Measurements from ENCODE around the gene WDR75. TPM values are rescaled to one million over a fixed set of nuclear protein-coding genes. Genes with fewer than 3 reads are reported as not detected.

WDR75 gene
- total RNA-seq, 1 experiment from 2014 or later = 53.8 TPM

- Mint-ChIP-seq H3K36me3 (ENCODE audit: insufficient read depth, unreplicated experiment) (no peaks in the 10 kb centered on the region), H3K4me1 (ENCODE audit: low read depth, unreplicated experiment) (peaks cover 30% of the 10 kb centered on the region), H3K27me3 (ENCODE audit: unreplicated experiment) (no peaks in the 10 kb centered on the region), H3K9me3 (ENCODE audit: low read depth, unreplicated experiment) (no peaks in the 10 kb centered on the region), H3K4me3 (ENCODE audit: low read depth, unreplicated experiment) (no peak overlapping the region), H3K27ac (ENCODE audit: unreplicated experiment) (peak overlapping the region; percentile 78)
- no peak for TF ChIP-seq CTCF (IDR thresholded peaks at IDR 0.05; ENCODE audit: unreplicated experiment)
- no peak for DNase-seq
- BruUV-seq (replicated peaks) = no TSS peak
- CTCF ChIA-PET = interaction anchor here (0.5 kb wide), 1 partner anchor 67 kb away, joined by 3 read pairs; no protein-coding TSS in a partner anchor
- intact Hi-C loops (cut with micrococcal nuclease; ENCODE audit: unreplicated experiment) = no loop called here
Observed at GRCh38 chr2:189500456-189501160, 59.3 kb downstream of the WDR75 start.

- no peak overlapping the region for H3K4me3 Mint-ChIP-seq (ENCODE audit: low read depth, unreplicated experiment)
- peaks cover 38% of the 10 kb centered on the region for H3K4me1 Mint-ChIP-seq (ENCODE audit: low read depth, unreplicated experiment)
- intact Hi-C loops (cut with micrococcal nuclease; ENCODE audit: unreplicated experiment) = no loop called here
- no peaks in the 10 kb centered on the region for H3K9me3 Mint-ChIP-seq (ENCODE audit: low read depth, unreplicated experiment)
- no peaks in the 10 kb centered on the region for H3K27me3 Mint-ChIP-seq (ENCODE audit: unreplicated experiment)
- CTCF ChIA-PET = interaction anchor here (0.6 kb wide), 1 partner anchor 573 kb away, joined by 5 read pairs; no protein-coding TSS in a partner anchor
- no peak for TF ChIP-seq CTCF (IDR thresholded peaks at IDR 0.05; ENCODE audit: unreplicated experiment)
- no peak for DNase-seq
- H3K27ac Mint-ChIP-seq (ENCODE audit: unreplicated experiment) = peak overlapping the region; percentile 78
- no TSS peak for BruUV-seq (replicated peaks)
- peaks cover 2% of the 10 kb centered on the region for H3K36me3 Mint-ChIP-seq (ENCODE audit: insufficient read depth, unreplicated experiment)
Observed at GRCh38 chr2:189501487-189501886, 60.2 kb downstream of the WDR75 start.

- intact Hi-C loops (cut with micrococcal nuclease; ENCODE audit: unreplicated experiment) = no loop called here
- H3K27me3 Mint-ChIP-seq (ENCODE audit: unreplicated experiment) = no peaks in the 10 kb centered on the region
- no peak overlapping the region for H3K4me3 Mint-ChIP-seq (ENCODE audit: low read depth, unreplicated experiment)
- peaks cover 42% of the 10 kb centered on the region for H3K4me1 Mint-ChIP-seq (ENCODE audit: low read depth, unreplicated experiment)
- BruUV-seq (replicated peaks) = no TSS peak
- H3K36me3 Mint-ChIP-seq (ENCODE audit: insufficient read depth, unreplicated experiment) = peaks cover 4% of the 10 kb centered on the region
- no peak for DNase-seq
- H3K27ac Mint-ChIP-seq (ENCODE audit: unreplicated experiment) = no peak overlapping the region
- TF ChIP-seq CTCF (IDR thresholded peaks at IDR 0.05; ENCODE audit: unreplicated experiment) = no peak
- CTCF ChIA-PET = no interaction called here
- H3K9me3 Mint-ChIP-seq (ENCODE audit: low read depth, unreplicated experiment) = no peaks in the 10 kb centered on the region
Observed at GRCh38 chr2:189502714-189503113, 61.4 kb downstream of the WDR75 start.

GRCh38 chr2:189504238-189504637, 63.0 kb downstream of the WDR75 start:
- no peak overlapping the region for H3K27ac Mint-ChIP-seq (ENCODE audit: unreplicated experiment)
- no peaks in the 10 kb centered on the region for H3K27me3 Mint-ChIP-seq (ENCODE audit: unreplicated experiment)
- peaks cover 6% of the 10 kb centered on the region for H3K9me3 Mint-ChIP-seq (ENCODE audit: low read depth, unreplicated experiment)
- H3K36me3 Mint-ChIP-seq (ENCODE audit: insufficient read depth, unreplicated experiment) = peaks cover 4% of the 10 kb centered on the region
- peaks cover 42% of the 10 kb centered on the region for H3K4me1 Mint-ChIP-seq (ENCODE audit: low read depth, unreplicated experiment)
- no peak overlapping the region for H3K4me3 Mint-ChIP-seq (ENCODE audit: low read depth, unreplicated experiment)
- DNase-seq = no peak
- intact Hi-C loops (cut with micrococcal nuclease; ENCODE audit: unreplicated experiment) = no loop called here
- no peak for TF ChIP-seq CTCF (IDR thresholded peaks at IDR 0.05; ENCODE audit: unreplicated experiment)
- no TSS peak for BruUV-seq (replicated peaks)
- CTCF ChIA-PET = interaction anchor here (0.7 kb wide), 1 partner anchor 57 kb away, joined by 7 read pairs; no protein-coding TSS in a partner anchor

Data from Calu3 (cell line).